GM12891 (cell line): ENCODE measurements around the gene TMEM240.

Experiments used
- POLR2A ChIP-seq: IDR thresholded peaks from 2 replicates; pipeline ENCODE4 v1.6.1; 2011; ENCODE audit warnings: low read depth, low read length, control low read depth
- POLR2AphosphoS5 ChIP-seq: IDR thresholded peaks from 2 replicates; pipeline ENCODE4 v1.6.1; 2011; ENCODE audit warnings: low read depth, low read length, control low read depth
- TAF1 ChIP-seq: IDR thresholded peaks from 2 replicates; pipeline ENCODE4 v1.6.1; 2011; ENCODE audit warnings: low read depth, low read length, control low read depth

- TF ChIP-seq POLR2A (no peak), POLR2AphosphoS5 (no peak), TAF1 (no peak)
These were observed 48.8 kb downstream of the TMEM240 start for GRCh38 chr1:1491601-1492000.
